ENCODE results near the gene UBE2E1. TPM values are rescaled to one million over a fixed set of nuclear protein-coding genes. Genes with fewer than 3 reads are reported as not detected.

The UBE2E1 gene
- total RNA-seq, 3 donors from 2014 or later (not counting 1 experiment from before 2014, with no cell fraction given), result 80.0 to 89.5 (median 86.9) TPM

DNA sequence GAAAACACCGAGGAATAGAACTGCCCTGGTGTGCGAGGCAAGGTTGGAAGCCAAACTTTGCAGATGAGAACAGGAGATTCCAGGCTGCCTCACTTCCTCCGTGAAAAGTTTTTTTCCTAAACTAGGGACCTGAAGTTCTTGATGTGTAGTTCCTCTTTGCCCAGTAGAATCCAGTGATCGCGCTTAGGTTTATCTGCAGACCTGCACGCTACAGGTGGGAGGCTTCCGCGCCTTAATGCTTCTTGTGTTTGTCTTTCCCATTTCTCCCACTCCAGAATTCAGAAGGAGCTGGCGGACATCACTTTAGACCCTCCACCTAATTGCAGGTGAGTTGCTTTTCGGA is 5.4 kb downstream of the UBE2E1 start:
- ATAC-seq, result no peak
- H3K4me3 Mint-ChIP-seq, result peak overlapping the region; percentile 95
- intact Hi-C loops (cut with micrococcal nuclease), result no loop called here

DNA sequence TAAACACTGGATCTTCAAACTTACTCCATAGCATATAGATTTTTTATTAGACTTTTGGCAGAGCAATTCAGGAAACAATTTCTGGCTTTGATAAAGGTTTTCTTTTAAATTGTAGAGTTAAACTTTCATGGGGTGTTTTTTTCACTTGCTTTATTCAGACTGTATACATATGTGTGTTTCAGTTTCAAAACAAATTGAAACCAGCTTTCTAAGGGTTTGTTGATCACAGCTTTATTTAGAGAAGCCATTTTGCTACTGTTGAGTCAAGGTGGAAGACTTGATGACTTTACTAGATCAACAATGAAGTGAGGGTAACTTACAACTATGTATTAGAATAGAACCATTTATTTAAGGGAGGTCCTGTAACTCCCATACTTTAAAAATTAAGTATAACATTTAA is 6.2 kb downstream of the UBE2E1 start:
- H3K9me3 Mint-ChIP-seq, result no peaks in the 10 kb centered on the region
- DNase-seq (no peak), ATAC-seq (no peak)
- peak overlapping the region; percentile 81 to 93 for H3K27ac Mint-ChIP-seq
- Histone ChIP-seq H3K4me3 (ENCODE audit: low read length) (no peak overlapping the region), H3K4me1 (ENCODE audit: control insufficient read depth, insufficient read depth, low read length) (peaks cover 18% of the 10 kb centered on the region), H3K27me3 (ENCODE audit: control insufficient read depth, insufficient read depth, low read length) (no peaks in the 10 kb centered on the region), H3K36me3 (ENCODE audit: control insufficient read depth, insufficient read depth, low read length) (no peaks in the 10 kb centered on the region), H3K27ac (ENCODE audit: low read length) (no peak overlapping the region), H3K9me3 (ENCODE audit: control insufficient read depth, insufficient read depth, low read length) (no peaks in the 10 kb centered on the region)
- TF ChIP-seq, protein P1, sequence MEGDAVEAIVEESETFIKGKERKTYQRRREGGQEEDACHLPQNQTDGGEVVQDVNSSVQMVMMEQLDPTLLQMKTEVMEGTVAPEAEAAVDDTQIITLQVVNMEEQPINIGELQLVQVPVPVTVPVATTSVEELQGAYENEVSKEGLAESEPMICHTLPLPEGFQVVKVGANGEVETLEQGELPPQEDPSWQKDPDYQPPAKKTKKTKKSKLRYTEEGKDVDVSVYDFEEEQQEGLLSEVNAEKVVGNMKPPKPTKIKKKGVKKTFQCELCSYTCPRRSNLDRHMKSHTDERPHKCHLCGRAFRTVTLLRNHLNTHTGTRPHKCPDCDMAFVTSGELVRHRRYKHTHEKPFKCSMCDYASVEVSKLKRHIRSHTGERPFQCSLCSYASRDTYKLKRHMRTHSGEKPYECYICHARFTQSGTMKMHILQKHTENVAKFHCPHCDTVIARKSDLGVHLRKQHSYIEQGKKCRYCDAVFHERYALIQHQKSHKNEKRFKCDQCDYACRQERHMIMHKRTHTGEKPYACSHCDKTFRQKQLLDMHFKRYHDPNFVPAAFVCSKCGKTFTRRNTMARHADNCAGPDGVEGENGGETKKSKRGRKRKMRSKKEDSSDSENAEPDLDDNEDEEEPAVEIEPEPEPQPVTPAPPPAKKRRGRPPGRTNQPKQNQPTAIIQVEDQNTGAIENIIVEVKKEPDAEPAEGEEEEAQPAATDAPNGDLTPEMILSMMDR (IDR thresholded peaks at IDR 0.05), result no peak
- H3K4me3 Mint-ChIP-seq, result peak overlapping the region; percentile 95
- intact Hi-C loops (cut with micrococcal nuclease), result no loop called here
- no peaks in the 10 kb centered on the region for H3K27me3 Mint-ChIP-seq (ENCODE audit: low read depth in 2 of 2)
- peaks cover 64 to 69% of the 10 kb centered on the region in 2 donors for H3K4me1 Mint-ChIP-seq
- peaks cover 12% of the 10 kb centered on the region for H3K36me3 Mint-ChIP-seq

More for the DNA sequence above, 5.4 kb downstream of the UBE2E1 start:
- TF ChIP-seq, protein P1 (IDR thresholded peaks at IDR 0.05), result no peak
- H3K27me3 ChIP-seq (ENCODE audit: control insufficient read depth, insufficient read depth, low read length), result no peaks in the 10 kb centered on the region
- H3K27ac Mint-ChIP-seq, result peak overlapping the region; percentile 81 to 93
- H3K9me3 Mint-ChIP-seq, result no peaks in the 10 kb centered on the region
- peak overlapping the region; percentile 42 for H3K4me3 ChIP-seq (ENCODE audit: low read length)
- H3K27me3 Mint-ChIP-seq (ENCODE audit: low read depth in 2 of 2), result no peaks in the 10 kb centered on the region
- H3K36me3 ChIP-seq (ENCODE audit: control insufficient read depth, insufficient read depth, low read length), result no peaks in the 10 kb centered on the region
- peaks cover 12% of the 10 kb centered on the region for H3K36me3 Mint-ChIP-seq
- no peak for DNase-seq
- peak overlapping the region; percentile 4 for H3K27ac ChIP-seq (ENCODE audit: low read length)
- WGBS (ENCODE audit: insufficient coverage), result 34% methylated on average over 9 of the region's 10 CpGs
- peaks cover 20% of the 10 kb centered on the region for H3K4me1 ChIP-seq (ENCODE audit: control insufficient read depth, insufficient read depth, low read length)
- H3K4me1 Mint-ChIP-seq, result peaks cover 65 to 70% of the 10 kb centered on the region in 2 donors
- H3K9me3 ChIP-seq (ENCODE audit: control insufficient read depth, insufficient read depth, low read length), result no peaks in the 10 kb centered on the region

DNA sequence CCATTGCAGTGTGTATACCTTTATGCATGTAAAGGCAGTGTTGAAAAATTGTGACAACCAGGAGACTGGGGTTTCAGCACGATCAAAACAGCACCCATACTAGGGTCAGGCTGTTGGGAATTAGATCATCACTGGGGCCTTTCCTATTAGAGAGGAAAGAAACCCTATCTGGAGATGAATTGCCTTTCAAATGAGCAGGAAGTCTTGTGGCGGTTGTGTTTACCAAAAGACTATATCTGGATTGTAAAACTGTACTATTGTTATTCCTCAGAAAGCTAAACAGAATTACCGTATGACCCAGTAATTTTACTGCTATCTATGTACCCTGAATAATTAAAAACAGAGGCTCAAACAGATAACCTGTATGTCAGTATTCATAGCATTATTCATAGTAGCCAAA is 10.1 kb downstream of the UBE2E1 start:
- no peaks in the 10 kb centered on the region for H3K27me3 ChIP-seq (ENCODE audit: control insufficient read depth, insufficient read depth, low read length)
- peaks cover 12% of the 10 kb centered on the region for H3K36me3 Mint-ChIP-seq
- H3K36me3 ChIP-seq (ENCODE audit: control insufficient read depth, insufficient read depth, low read length), result no peaks in the 10 kb centered on the region
- H3K4me1 ChIP-seq (ENCODE audit: control insufficient read depth, insufficient read depth, low read length), result peaks cover 5% of the 10 kb centered on the region
- H3K27ac ChIP-seq (ENCODE audit: low read length), result no peak overlapping the region
- no peak overlapping the region for H3K4me3 ChIP-seq (ENCODE audit: low read length)
- H3K27ac Mint-ChIP-seq, result no peak overlapping the region
- H3K4me3 Mint-ChIP-seq, result no peak overlapping the region
- 20% methylated on average over 1 of the region's 3 CpGs for WGBS (ENCODE audit: insufficient coverage)
- no peak for DNase-seq
- H3K27me3 Mint-ChIP-seq (ENCODE audit: low read depth in 2 of 2), result no peaks in the 10 kb centered on the region
- H3K4me1 Mint-ChIP-seq, result peaks cover 45 to 53% of the 10 kb centered on the region in 2 donors
- no peak for ATAC-seq
- H3K9me3 Mint-ChIP-seq, result no peaks in the 10 kb centered on the region
- H3K9me3 ChIP-seq (ENCODE audit: control insufficient read depth, insufficient read depth, low read length), result no peaks in the 10 kb centered on the region
- TF ChIP-seq, protein P1 (IDR thresholded peaks at IDR 0.05), result no peak
- intact Hi-C loops (cut with micrococcal nuclease), result no loop called here

DNA sequence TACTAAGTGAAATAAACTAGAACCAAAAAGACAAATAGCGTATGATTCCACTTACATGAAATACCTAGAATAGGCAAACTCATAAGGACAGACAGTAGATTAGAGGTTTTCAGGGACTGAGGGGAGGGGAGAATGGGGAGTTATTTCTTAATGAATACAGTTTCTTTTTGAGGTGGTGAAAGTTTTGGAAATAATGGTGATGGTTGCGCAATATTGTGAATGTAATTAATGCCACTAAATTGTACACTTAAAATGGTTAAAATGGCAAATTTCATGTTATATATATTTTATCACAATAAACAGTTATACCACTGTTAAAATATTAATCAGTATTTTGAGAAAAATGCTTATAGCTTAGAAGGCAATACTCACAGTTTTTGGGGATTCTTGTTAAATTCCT is 11.0 kb downstream of the UBE2E1 start:
- Histone ChIP-seq H3K36me3 (ENCODE audit: control insufficient read depth, insufficient read depth, low read length) (no peaks in the 10 kb centered on the region), H3K9me3 (ENCODE audit: control insufficient read depth, insufficient read depth, low read length) (no peaks in the 10 kb centered on the region), H3K4me1 (ENCODE audit: control insufficient read depth, insufficient read depth, low read length) (no peaks in the 10 kb centered on the region), H3K27ac (ENCODE audit: low read length) (no peak overlapping the region), H3K4me3 (ENCODE audit: low read length) (no peak overlapping the region), H3K27me3 (ENCODE audit: control insufficient read depth, insufficient read depth, low read length) (no peaks in the 10 kb centered on the region)
- no peak overlapping the region for H3K27ac Mint-ChIP-seq
- WGBS (ENCODE audit: insufficient coverage), result no CpG with 5 or more reads among the region's 2 CpGs
- peaks cover 12% of the 10 kb centered on the region for H3K36me3 Mint-ChIP-seq
- ATAC-seq (no peak), DNase-seq (no peak)
- peaks cover 45 to 53% of the 10 kb centered on the region in 2 donors for H3K4me1 Mint-ChIP-seq
- H3K9me3 Mint-ChIP-seq, result no peaks in the 10 kb centered on the region
- TF ChIP-seq, protein P1 (IDR thresholded peaks at IDR 0.05), result no peak
- no peaks in the 10 kb centered on the region for H3K27me3 Mint-ChIP-seq (ENCODE audit: low read depth in 2 of 2)
- no peak overlapping the region for H3K4me3 Mint-ChIP-seq
- intact Hi-C loops (cut with micrococcal nuclease), result no loop called here

Measured in natural killer cell (primary cell).